ENCODE measurements around the gene ABCC5. TPM values are rescaled to one million over a fixed set of nuclear protein-coding genes. Genes with fewer than 3 reads are reported as not detected.

Gene ABCC5
- total and polyA plus RNA-seq, 2 of the 8 experiments (the other 6 are each of a cell fraction or from before 2014, with no cell fraction given), result 25.3 to 40.8 TPM

DNA sequence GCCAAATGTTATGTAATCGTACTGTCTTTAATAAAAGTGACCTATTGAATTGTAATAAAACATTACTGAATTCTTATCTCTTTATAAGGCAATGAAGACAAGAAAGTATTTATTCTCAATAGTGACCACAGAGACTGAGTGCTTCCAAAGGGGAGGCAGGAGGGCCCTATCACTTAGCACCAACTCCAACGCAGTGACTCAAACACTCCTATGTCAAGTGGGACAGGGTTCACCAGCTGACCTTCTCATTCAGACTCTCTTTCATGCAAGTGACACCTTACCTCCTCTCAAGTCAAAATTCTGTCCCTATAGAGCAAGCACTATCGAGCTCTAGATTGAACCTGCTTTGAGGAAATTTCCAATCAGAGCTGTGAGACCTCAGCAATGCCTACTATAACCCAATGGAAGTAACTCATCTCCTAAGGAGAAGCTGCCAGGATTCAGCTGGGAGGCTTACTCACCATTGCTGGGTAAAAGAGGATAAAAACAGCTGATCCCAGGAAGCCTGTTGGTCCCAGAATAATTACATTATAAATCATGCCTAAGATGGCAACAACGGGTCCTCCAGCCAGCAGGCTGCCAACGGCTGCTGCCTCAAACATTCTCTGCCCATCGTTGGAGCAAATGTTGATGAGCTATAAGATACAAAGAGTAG, 35.6 kb downstream of the ABCC5 start:
- H3K4me1 ChIP-seq (replicated peaks in 1 of 4; ENCODE audit: control insufficient read depth in 3 of 4, insufficient read depth in 4 of 4, low read length in 3 of 4), result peaks cover 2 to 17% (median 8%) of the 10 kb centered on the region in 4 experiments; a peak in 6 of 7 replicates
- H4K5ac ChIP-seq (ENCODE audit: insufficient read length, low read depth, low read length), result no peak overlapping the region
- H3K4me3 ChIP-seq (ENCODE audit: extremely low read depth in 1 of 4, insufficient read depth in 2 of 4, low read depth in 3 of 4, low read length in 4 of 4), result no peak overlapping the region
- no peak overlapping the region for H2BK20ac ChIP-seq (ENCODE audit: low read length)
- POLR2A ChIA-PET (ENCODE audit: partially characterized antibody), result interaction anchor here (1.4 kb wide), 1 partner anchor 10 kb away, joined by 3 read pairs; no protein-coding TSS in a partner anchor
- no peak overlapping the region for H3K4ac ChIP-seq (replicated peaks; ENCODE audit: insufficient read length, low read depth, low read length)
- no peak overlapping the region for H2BK12ac ChIP-seq (ENCODE audit: low read depth, low read length)
- no peak overlapping the region for H3K23ac ChIP-seq (ENCODE audit: insufficient read length)
- no peak overlapping the region for H2BK15ac ChIP-seq (ENCODE audit: low read length)
- H3K9ac ChIP-seq (replicated peaks in 1 of 4; ENCODE audit: extremely low read depth in 1 of 4, low read depth in 3 of 4, low read length in 3 of 4), result no peak overlapping the region
- no peak overlapping the region for H4K91ac ChIP-seq (replicated peaks; ENCODE audit: insufficient read length, low read length)
- 89% methylated on average over 6 of the region's 6 CpGs; no CpG with 5 or more reads in 1 of the 2 experiments for WGBS, 2 experiments (ENCODE audit: extremely low coverage in 1 of 2, insufficient coverage in 1 of 2, insufficient read length in 1 of 2, insufficient replicate concordance in 2 of 2, low coverage in 1 of 2, low lambda C conversion rate in 2 of 2, missing lambda C conversion rate in 1 of 2)
- no peak overlapping the region for H4K8ac ChIP-seq (ENCODE audit: extremely low read depth, insufficient read depth, low read length)
- no peaks in the 10 kb centered on the region for H3K79me2 ChIP-seq (ENCODE audit: control insufficient read depth in 1 of 2, insufficient read depth in 2 of 2, low read length in 2 of 2)
- DNase-seq (ENCODE audit: low read depth in 1 of 2, low spot score in 2 of 2) (no peak), FAIRE-seq (no peak)
- no peak overlapping the region for H3K4me2 ChIP-seq (ENCODE audit: insufficient read depth in 1 of 2, low read depth in 2 of 2, low read length in 2 of 2)
- no peak overlapping the region for H3K14ac ChIP-seq (ENCODE audit: insufficient read length)
- no peaks in the 10 kb centered on the region for H3K79me1 ChIP-seq (ENCODE audit: low read depth, low read length)
- H3K9me3 ChIP-seq (ENCODE audit: insufficient read depth in 2 of 2, low read depth in 1 of 2, low read length in 1 of 2), result no peaks in the 10 kb centered on the region
- H3K27me3 ChIP-seq (replicated peaks in 1 of 4; ENCODE audit: control insufficient read depth in 3 of 4, extremely low read depth in 1 of 4, insufficient read depth in 3 of 4, low read length in 3 of 4), result no peaks in the 10 kb centered on the region
- H2AK5ac ChIP-seq (ENCODE audit: low read depth, low read length), result no peak overlapping the region
- CTCF ChIA-PET (ENCODE audit: partially characterized antibody), result interaction anchor here (1.0 to 1.7 kb wide), 5 partner anchors 36 to 86 kb away, joined by 3 to 4 read pairs (median 3); no protein-coding TSS in a partner anchor
- H4K20me1 ChIP-seq (replicated peaks in 1 of 2; ENCODE audit: control insufficient read depth in 1 of 2, insufficient read depth in 2 of 2, low read length in 2 of 2), result no peaks in the 10 kb centered on the region
- no peak overlapping the region for H2BK120ac ChIP-seq (replicated peaks; ENCODE audit: low read depth, low read length)
- H3K36me3 ChIP-seq (ENCODE audit: control insufficient read depth in 2 of 4, insufficient read depth in 4 of 4, low read length in 3 of 4), result peaks cover 3 to 23% (median 8%) of the 10 kb centered on the region in 4 experiments; a peak in 6 of 8 replicates
- no peaks in the 10 kb centered on the region for H3K23me2 ChIP-seq (ENCODE audit: low read depth, low read length)
- no peak overlapping the region for H2BK5ac ChIP-seq (ENCODE audit: low read depth, low read length)
- H3K56ac ChIP-seq (replicated peaks; ENCODE audit: insufficient read length, low read depth, low read length), result no peak overlapping the region
- H3K27ac ChIP-seq (ENCODE audit: low read depth, low read length), result no peak overlapping the region
- no peak overlapping the region for H2AFZ ChIP-seq (ENCODE audit: low read length)
- H3K18ac ChIP-seq (ENCODE audit: extremely low read depth, low read length), result no peak overlapping the region
- no peak for TF ChIP-seq NANOG (IDR thresholded peaks at IDR 0.05; ENCODE audit: insufficient read depth, low read depth, low read length, poor library complexity, severe bottlenecking)
- no peak for TF ChIP-seq ATF3 (IDR thresholded peaks at IDR 0.05; ENCODE audit: insufficient read depth, low read depth, low read length)
- TF ChIP-seq JUN (IDR thresholded peaks at IDR 0.05; ENCODE audit: low read depth, low read length), result no peak
- no peak for TF ChIP-seq SIX5 (IDR thresholded peaks at IDR 0.05; ENCODE audit: low read depth, low read length)
- TF ChIP-seq RAD21 (IDR thresholded peaks at IDR 0.05 in 1 of 2, conservative IDR thresholded peaks at IDR 0.05 in 1 of 2; ENCODE audit: low read depth in 2 of 2, low read length in 2 of 2), result no peak
- no peak for TF ChIP-seq RBBP5 (IDR thresholded peaks at IDR 0.05; ENCODE audit: borderline replicate concordance, low read depth, low read length)
- no peak for TF ChIP-seq HDAC2 (IDR thresholded peaks at IDR 0.05; ENCODE audit: borderline replicate concordance in 1 of 2, low read depth in 2 of 2, low read length in 2 of 2)
- TF ChIP-seq GABPA (IDR thresholded peaks at IDR 0.05; ENCODE audit: borderline replicate concordance, insufficient read depth, low read length), result no peak
- TF ChIP-seq POLR2A (IDR thresholded peaks at IDR 0.05; ENCODE audit: control extremely low read depth in 1 of 2, low read depth in 2 of 2, low read length in 2 of 2), result no peak
- TF ChIP-seq ASH2L (IDR thresholded peaks at IDR 0.05; ENCODE audit: low read length), result no peak
- TF ChIP-seq ZNF274 (IDR thresholded peaks at IDR 0.05; ENCODE audit: borderline replicate concordance, extremely low read depth, low read length), result no peak
- no peak for TF ChIP-seq PHF8 (conservative IDR thresholded peaks at IDR 0.05; ENCODE audit: low read depth, low read length)

All from H1 (cell line).